ENCODE measurements around the gene PRC1.

The PRC1 gene

GRCh38 chr15:91032919-91033803 lies 38.8 kb upstream of the PRC1 start:
- TF ChIP-seq CTCF (IDR thresholded peaks at IDR 0.05; ENCODE audit: low read depth, low read length) = peak; percentile 67
- TF ChIP-seq EZH2phosphoT487 (IDR thresholded peaks at IDR 0.05; ENCODE audit: low read depth) = no peak
- H3K4me1 ChIP-seq (ENCODE audit: low read length) = peaks cover 6% of the 10 kb centered on the region
- peak overlapping the region; percentile 96 for H2AFZ ChIP-seq (ENCODE audit: low read depth, low read length)
- no peaks in the 10 kb centered on the region for H4K20me1 ChIP-seq (ENCODE audit: insufficient read depth, low read length)
- no peaks in the 10 kb centered on the region for H3K79me2 ChIP-seq (ENCODE audit: low read length)
- no peaks in the 10 kb centered on the region for H3K36me3 ChIP-seq (replicated peaks; ENCODE audit: low read depth, low read length)
- no peak overlapping the region for H3K9ac ChIP-seq (ENCODE audit: low read length)
- H3K4me3 ChIP-seq (ENCODE audit: low read length) = peak overlapping the region; percentile 33
- H3K9me3 ChIP-seq (ENCODE audit: insufficient read depth, low read length) = no peaks in the 10 kb centered on the region
- peak overlapping the region; percentile 66 for H3K4me2 ChIP-seq (ENCODE audit: low read length)
- H3K27me3 ChIP-seq (ENCODE audit: low read depth, low read length) = peaks cover 8% of the 10 kb centered on the region
- no peak overlapping the region for H3K27ac ChIP-seq (ENCODE audit: low read length)

GRCh38 chr15:91031796-91032195 lies 37.5 kb upstream of the PRC1 start:
- H3K4me3 ChIP-seq (ENCODE audit: low read length) = no peak overlapping the region
- H3K9me3 ChIP-seq (ENCODE audit: insufficient read depth, low read length) = no peaks in the 10 kb centered on the region
- 0 out of 2 replicates have a peak, but pooled peaks cover 3% of the 10 kb centered on the region for H3K27me3 ChIP-seq (ENCODE audit: low read depth, low read length)
- no peaks in the 10 kb centered on the region for H4K20me1 ChIP-seq (ENCODE audit: insufficient read depth, low read length)
- H3K79me2 ChIP-seq (ENCODE audit: low read length) = no peaks in the 10 kb centered on the region
- no peak overlapping the region for H3K4me2 ChIP-seq (ENCODE audit: low read length)
- H3K27ac ChIP-seq (ENCODE audit: low read length) = no peak overlapping the region
- H3K9ac ChIP-seq (ENCODE audit: low read length) = no peak overlapping the region
- H3K4me1 ChIP-seq (ENCODE audit: low read length) = peaks cover 6% of the 10 kb centered on the region
- no peaks in the 10 kb centered on the region for H3K36me3 ChIP-seq (replicated peaks; ENCODE audit: low read depth, low read length)
- no peak for TF ChIP-seq CTCF (IDR thresholded peaks at IDR 0.05; ENCODE audit: low read depth, low read length)
- no peak for TF ChIP-seq EZH2phosphoT487 (IDR thresholded peaks at IDR 0.05; ENCODE audit: low read depth)
- H2AFZ ChIP-seq (ENCODE audit: low read depth, low read length) = no peak overlapping the region

- Histone ChIP-seq H3K4me1 (ENCODE audit: low read length) (peaks cover 5% of the 10 kb centered on the region), H2AFZ (ENCODE audit: low read depth, low read length) (no peak overlapping the region), H3K79me2 (ENCODE audit: low read length) (no peaks in the 10 kb centered on the region), H3K9me3 (ENCODE audit: insufficient read depth, low read length) (no peaks in the 10 kb centered on the region), H3K27ac (ENCODE audit: low read length) (no peak overlapping the region), H4K20me1 (ENCODE audit: insufficient read depth, low read length) (no peaks in the 10 kb centered on the region), H3K36me3 (replicated peaks; ENCODE audit: low read depth, low read length) (no peaks in the 10 kb centered on the region), H3K27me3 (ENCODE audit: low read depth, low read length) (no peaks in the 10 kb centered on the region), H3K9ac (ENCODE audit: low read length) (no peak overlapping the region), H3K4me3 (ENCODE audit: low read length) (no peak overlapping the region), H3K4me2 (ENCODE audit: low read length) (no peak overlapping the region)
- no peak for TF ChIP-seq EZH2phosphoT487 (IDR thresholded peaks at IDR 0.05; ENCODE audit: low read depth)
- no peak for TF ChIP-seq CTCF (IDR thresholded peaks at IDR 0.05; ENCODE audit: low read depth, low read length)
These were observed 33.3 kb upstream of the PRC1 start for GRCh38 chr15:91027677-91028076.

- Histone ChIP-seq H3K36me3 (replicated peaks; ENCODE audit: low read depth, low read length) (no peaks in the 10 kb centered on the region), H3K27ac (ENCODE audit: low read length) (no peak overlapping the region), H4K20me1 (ENCODE audit: insufficient read depth, low read length) (no peaks in the 10 kb centered on the region; the same call in 1 of the 2 replicates), H3K4me3 (ENCODE audit: low read length) (no peak overlapping the region), H3K9ac (ENCODE audit: low read length) (no peak overlapping the region), H3K79me2 (ENCODE audit: low read length) (peaks cover 19% of the 10 kb centered on the region), H3K4me1 (ENCODE audit: low read length) (peaks cover 16% of the 10 kb centered on the region), H3K27me3 (ENCODE audit: low read depth, low read length) (no peaks in the 10 kb centered on the region), H3K9me3 (ENCODE audit: insufficient read depth, low read length) (no peaks in the 10 kb centered on the region), H2AFZ (ENCODE audit: low read depth, low read length) (no peak overlapping the region), H3K4me2 (ENCODE audit: low read length) (no peak overlapping the region)
- TF ChIP-seq CTCF (IDR thresholded peaks at IDR 0.05; ENCODE audit: low read depth, low read length) (no peak), EZH2phosphoT487 (IDR thresholded peaks at IDR 0.05; ENCODE audit: low read depth) (no peak)
These were observed 29.4 kb upstream of the PRC1 start for GRCh38 chr15:91023720-91024119.
